Neuronal stem cell (in vitro differentiated cells): ENCODE results near the gene FAM76B.

Experiments used
- DNase-seq: peaks from one replicate; pipeline ENCODE4 v3.0.0-alpha.2; 2013; ENCODE audit warnings: low spot score
- H2AFZ ChIP-seq: one replicate; pipeline ENCODE4 v1.6.1; 2013; ENCODE audit warnings: mild to moderate bottlenecking, low read length, inconsistent platforms
- H2AK5ac ChIP-seq: 2 replicates; pipeline ENCODE4 v1.6.1; 2013; ENCODE audit warnings: low read depth, mild to moderate bottlenecking, inconsistent platforms, low read length, moderate library complexity, mixed read lengths
- H2BK120ac ChIP-seq: 2 replicates; pipeline ENCODE4 v1.6.1; 2013; ENCODE audit warnings: low read depth, mild to moderate bottlenecking, inconsistent platforms, low read length, moderate library complexity, mixed read lengths
- H2BK12ac ChIP-seq: one replicate; pipeline ENCODE4 v1.6.1; 2013; ENCODE audit warnings: low read length, inconsistent platforms
- H2BK15ac ChIP-seq: 2 replicates; pipeline ENCODE4 v1.6.1; 2013; ENCODE audit warnings: mild to moderate bottlenecking, low read length, inconsistent platforms, mixed read lengths
- H2BK5ac ChIP-seq: one replicate; pipeline ENCODE4 v1.6.1; 2013; ENCODE audit warnings: inconsistent platforms, mild to moderate bottlenecking, low read length, moderate library complexity
- H3K14ac ChIP-seq: one replicate; pipeline ENCODE4 v1.6.1; 2013; ENCODE audit warnings: low read length, inconsistent platforms
- H3K18ac ChIP-seq: 2 replicates; pipeline ENCODE4 v1.6.1; 2013; ENCODE audit warnings: low read length, inconsistent platforms
- H3K23ac ChIP-seq: 2 replicates; pipeline ENCODE4 v1.6.1; 2013; ENCODE audit warnings: low read depth, mild to moderate bottlenecking, mixed read lengths, low read length, inconsistent platforms; ENCODE audit not compliant: poor library complexity
- H3K27ac ChIP-seq: replicated peaks from 3 replicates; pipeline ENCODE4 v1.5.1; 2013; ENCODE audit warnings: low read length, inconsistent platforms
- H3K27me3 ChIP-seq, 3 experiments: 2 replicates each; pipeline ENCODE4 v1.6.1; 2013; ENCODE audit warnings: low read length in 3 of 3, mild to moderate bottlenecking in 2 of 3, inconsistent platforms in 1 of 3, low read depth in 1 of 3, mixed read lengths in 1 of 3, moderate library complexity in 1 of 3; ENCODE audit not compliant: control insufficient read depth in 3 of 3, insufficient read depth in 3 of 3
- H3K36me3 ChIP-seq, 2 donors: replicated peaks in 1 of 2; 2 replicates each; pipeline ENCODE4 v1.6.1; 2013; ENCODE audit warnings: low read length in 2 of 2; ENCODE audit not compliant: control insufficient read depth in 2 of 2, insufficient read depth in 2 of 2
- H3K4ac ChIP-seq: 2 replicates; pipeline ENCODE4 v1.6.1; 2013; ENCODE audit warnings: inconsistent platforms, mild to moderate bottlenecking, low read length, moderate library complexity
- H3K4me1 ChIP-seq, 2 donors: 1 replicate in 1 of 2; 2 replicates in 1 of 2; pipeline ENCODE4 v1.6.1; 2013; ENCODE audit warnings: low read length in 2 of 2, low read depth in 1 of 2; ENCODE audit not compliant: control insufficient read depth in 2 of 2, insufficient read depth in 1 of 2
- H3K4me2 ChIP-seq: one replicate; pipeline ENCODE4 v1.6.1; 2013; ENCODE audit warnings: mild to moderate bottlenecking, low read length, inconsistent platforms; ENCODE audit not compliant: insufficient read depth, poor library complexity, severe bottlenecking
- H3K4me3 ChIP-seq, 2 donors: 2 replicates each; pipeline ENCODE4 v1.5.1; 2013; ENCODE audit warnings: low read length in 2 of 2, mild to moderate bottlenecking in 2 of 2, inconsistent platforms in 1 of 2, moderate library complexity in 1 of 2
- H3K79me1 ChIP-seq: one replicate; pipeline ENCODE4 v1.6.1; 2013; ENCODE audit warnings: low read depth, mild to moderate bottlenecking, inconsistent platforms, low read length, moderate library complexity
- H3K9ac ChIP-seq: one replicate; pipeline ENCODE4 v1.6.1; 2013; ENCODE audit warnings: mild to moderate bottlenecking, low read depth, low read length, inconsistent platforms; ENCODE audit not compliant: poor library complexity
- H3K9me3 ChIP-seq, 2 donors: replicated peaks in 1 of 2; 2 replicates each; pipeline versions ENCODE3 to v1.6.1; 2013; ENCODE audit warnings: low read length in 2 of 2, mild to moderate bottlenecking in 2 of 2, inconsistent platforms in 1 of 2, low read depth in 1 of 2, mixed read lengths in 1 of 2, moderate library complexity in 1 of 2; ENCODE audit not compliant: control insufficient read depth in 2 of 2, insufficient read depth in 1 of 2
- H4K8ac ChIP-seq: one replicate; pipeline ENCODE4 v1.6.1; 2013; ENCODE audit warnings: low read depth, mild to moderate bottlenecking, inconsistent platforms, low read length, moderate library complexity
- H4K91ac ChIP-seq: one replicate; pipeline ENCODE4 v1.6.1; 2013; ENCODE audit warnings: low read length, low read depth, mild to moderate bottlenecking, inconsistent platforms; ENCODE audit not compliant: poor library complexity
- WGBS, 2 donors: extraction: QIAGEN DNeasy Blood & Tissue Kit; methylation state at CpG; one replicate each; pipeline ENCODE4 v1.1.7; 2013; ENCODE audit warnings: missing lambda C conversion rate in 2 of 2, mixed read lengths in 1 of 2; ENCODE audit not compliant: insufficient read length in 2 of 2, insufficient replicate concordance in 1 of 2; ENCODE audit errors: extremely low coverage in 2 of 2; 5-methylcytosine and 5-hydroxymethylcytosine counted together

Gene FAM76B

GRCh38 chr11:95760941-95761340 lies 28.6 kb downstream of the FAM76B start:
- no peak overlapping the region for H3K23ac ChIP-seq
- no peak overlapping the region for H2BK120ac ChIP-seq
- H2BK5ac ChIP-seq = no peak overlapping the region
- WGBS, 2 donors = no CpG with 5 or more reads among the region's 1 CpG
- no peak overlapping the region for H2BK12ac ChIP-seq
- H2AFZ ChIP-seq = no peak overlapping the region
- H3K27me3 ChIP-seq = peaks cover 0 to 10% (median 0%) of the 10 kb centered on the region in 3 experiments
- H3K79me1 ChIP-seq = no peaks in the 10 kb centered on the region
- H3K9ac ChIP-seq = no peak overlapping the region
- no peaks in the 10 kb centered on the region for H3K9me3 ChIP-seq
- no peak overlapping the region for H4K91ac ChIP-seq
- H3K18ac ChIP-seq = no peak overlapping the region
- DNase-seq = no peak
- no peak overlapping the region for H2BK15ac ChIP-seq
- no peak overlapping the region for H3K27ac ChIP-seq
- H3K4me1 ChIP-seq = no peaks in the 10 kb centered on the region
- H3K4me2 ChIP-seq = no peak overlapping the region
- no peaks in the 10 kb centered on the region for H3K36me3 ChIP-seq
- no peak overlapping the region for H4K8ac ChIP-seq
- H3K4me3 ChIP-seq = no peak overlapping the region
- H3K14ac ChIP-seq = no peak overlapping the region
- H3K4ac ChIP-seq = no peak overlapping the region
- H2AK5ac ChIP-seq = no peak overlapping the region

- Histone ChIP-seq H3K9ac (no peak overlapping the region), H3K27ac (no peak overlapping the region), H2BK5ac (no peak overlapping the region), H3K27me3 (peaks cover 0 to 6% (median 0%) of the 10 kb centered on the region in 3 experiments), H2BK12ac (no peak overlapping the region), H3K4ac (no peak overlapping the region), H2BK120ac (no peak overlapping the region), H2AFZ (no peak overlapping the region), H3K4me3 (no peak overlapping the region), H3K18ac (no peak overlapping the region), H3K4me2 (no peak overlapping the region), H3K36me3 (no peaks in the 10 kb centered on the region), H3K23ac (no peak overlapping the region), H4K91ac (no peak overlapping the region), H3K9me3 (no peaks in the 10 kb centered on the region), H2BK15ac (no peak overlapping the region), H3K4me1 (no peaks in the 10 kb centered on the region), H4K8ac (no peak overlapping the region), H3K14ac (no peak overlapping the region), H3K79me1 (no peaks in the 10 kb centered on the region), H2AK5ac (no peak overlapping the region)
- WGBS, 2 donors = no CpG with 5 or more reads among the region's 1 CpG
- no peak for DNase-seq
These were observed 38.1 kb downstream of the FAM76B start for GRCh38 chr11:95751515-95751914.

- Histone ChIP-seq H2BK15ac (no peak overlapping the region), H2AK5ac (no peak overlapping the region), H4K8ac (no peak overlapping the region), H4K91ac (no peak overlapping the region), H2BK120ac (no peak overlapping the region), H3K4me3 (no peak overlapping the region), H3K14ac (no peak overlapping the region), H3K79me1 (no peaks in the 10 kb centered on the region), H2BK5ac (no peak overlapping the region), H2AFZ (no peak overlapping the region), H3K9ac (no peak overlapping the region), H3K4me2 (no peak overlapping the region), H3K4me1 (no peaks in the 10 kb centered on the region), H2BK12ac (no peak overlapping the region), H3K36me3 (no peaks in the 10 kb centered on the region), H3K27me3 (peaks cover 0 to 2% (median 0%) of the 10 kb centered on the region in 3 experiments), H3K23ac (no peak overlapping the region), H3K18ac (no peak overlapping the region), H3K9me3 (no peaks in the 10 kb centered on the region), H3K27ac (no peak overlapping the region), H3K4ac (no peak overlapping the region)
- no peak for DNase-seq
- WGBS, 2 donors = no CpG with 5 or more reads among the region's 1 CpG
These were observed 39.5 kb downstream of the FAM76B start for GRCh38 chr11:95750101-95750500.

GRCh38 chr11:95739108-95739938 lies 50.3 kb downstream of the FAM76B start:
- Histone ChIP-seq H2AK5ac (no peak overlapping the region), H2BK120ac (no peak overlapping the region), H3K4me3 (no peak overlapping the region), H2BK5ac (no peak overlapping the region), H2AFZ (no peak overlapping the region), H3K9ac (no peak overlapping the region), H4K91ac (no peak overlapping the region), H2BK12ac (no peak overlapping the region), H3K27ac (no peak overlapping the region), H3K4me2 (no peak overlapping the region), H3K14ac (no peak overlapping the region), H4K8ac (no peak overlapping the region), H3K18ac (no peak overlapping the region), H3K79me1 (no peaks in the 10 kb centered on the region), H3K23ac (no peak overlapping the region), H3K9me3 (no peaks in the 10 kb centered on the region), H3K4me1 (no peaks in the 10 kb centered on the region), H2BK15ac (no peak overlapping the region), H3K27me3 (peaks cover 0 to 5% (median 0%) of the 10 kb centered on the region in 3 experiments), H3K4ac (no peak overlapping the region), H3K36me3 (no peaks in the 10 kb centered on the region)
- no peak for DNase-seq
- no CpG with 5 or more reads among the region's 1 CpG for WGBS, 2 donors
